ENCODE data around the gene CTXN1.
"Not testable (repeated sequence)": the region's sequence is repeated elsewhere in the genome, so short reads cannot be mapped to it uniquely, and the experiment has no call there.

CTXN1 gene

DNA sequence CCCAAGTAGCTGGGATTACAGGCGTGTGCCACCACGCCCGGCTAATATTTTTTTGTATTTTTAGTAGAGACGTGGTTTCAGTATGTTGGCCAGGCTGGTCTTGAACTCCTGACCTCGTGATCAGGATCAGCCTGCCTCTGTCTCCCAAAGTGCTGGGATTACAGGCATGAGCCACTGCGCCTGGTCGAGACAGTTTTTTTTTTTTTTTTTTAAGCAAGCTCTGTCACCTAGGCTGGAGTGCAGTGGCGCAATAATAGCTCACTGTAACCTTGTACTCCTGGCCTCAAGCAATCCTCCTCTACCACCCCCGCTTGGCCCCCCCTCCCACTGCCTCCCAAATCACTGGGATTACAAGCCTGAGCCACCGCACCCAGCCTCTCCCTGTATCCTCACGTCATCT lies 28.6 kb downstream of the CTXN1 start:
- DNase-seq = no peak

DNA sequence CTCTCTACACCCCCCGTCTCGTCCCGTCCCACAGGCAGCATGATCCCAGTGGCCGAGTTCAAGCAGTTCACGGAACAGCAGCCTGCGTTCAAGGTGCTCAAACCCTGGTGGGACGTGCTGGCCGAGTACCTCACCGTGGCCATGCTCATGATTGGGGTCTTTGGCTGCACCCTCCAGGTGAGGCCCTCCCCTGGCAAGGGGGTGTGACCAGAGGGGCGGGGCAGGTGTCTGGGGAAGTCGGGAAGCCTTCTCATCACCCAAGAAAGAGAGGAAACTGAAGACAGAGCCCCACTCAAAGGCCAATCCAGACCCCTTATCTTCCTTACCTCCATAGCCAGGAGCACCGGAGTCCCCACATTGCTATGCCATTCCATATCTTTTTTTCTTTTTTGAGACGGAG lies 30.4 kb downstream of the CTXN1 start:
- DNase-seq = no peak

DNA sequence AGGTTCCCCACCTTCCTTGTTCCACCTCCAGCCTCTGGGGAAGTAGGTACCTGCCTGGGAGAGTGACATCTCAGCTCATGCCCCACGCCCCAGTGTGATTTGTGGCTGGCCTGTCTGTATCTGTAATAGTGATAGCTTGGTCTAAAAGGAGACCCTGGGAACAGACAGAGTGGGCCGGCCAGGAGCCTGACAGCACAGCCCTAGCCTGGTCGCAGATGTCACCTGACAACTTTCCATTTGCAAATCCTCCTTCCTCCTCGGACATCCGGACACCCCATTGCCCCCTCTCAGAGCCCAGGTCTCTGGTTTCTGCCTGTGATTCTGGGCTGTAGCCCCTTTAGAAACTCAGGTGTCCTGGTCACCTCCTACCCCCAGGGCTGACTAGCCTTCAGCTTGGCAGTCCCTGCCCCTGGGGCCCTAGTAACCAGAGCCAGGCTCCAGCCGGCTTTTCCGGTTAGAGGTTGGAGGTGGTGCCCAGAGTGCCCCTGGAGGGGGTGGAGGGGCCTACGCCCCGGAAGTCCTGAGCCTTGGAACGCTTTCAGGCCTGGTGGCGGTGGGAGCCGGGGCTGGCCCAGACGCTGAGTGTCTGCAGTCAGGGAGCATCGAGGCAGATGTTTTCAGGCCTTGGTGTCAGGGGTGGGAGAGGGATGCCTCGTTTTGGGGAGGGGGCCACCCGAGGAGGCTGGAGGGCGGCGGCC lies 31.2 kb downstream of the CTXN1 start:
- no peak for DNase-seq

DNA sequence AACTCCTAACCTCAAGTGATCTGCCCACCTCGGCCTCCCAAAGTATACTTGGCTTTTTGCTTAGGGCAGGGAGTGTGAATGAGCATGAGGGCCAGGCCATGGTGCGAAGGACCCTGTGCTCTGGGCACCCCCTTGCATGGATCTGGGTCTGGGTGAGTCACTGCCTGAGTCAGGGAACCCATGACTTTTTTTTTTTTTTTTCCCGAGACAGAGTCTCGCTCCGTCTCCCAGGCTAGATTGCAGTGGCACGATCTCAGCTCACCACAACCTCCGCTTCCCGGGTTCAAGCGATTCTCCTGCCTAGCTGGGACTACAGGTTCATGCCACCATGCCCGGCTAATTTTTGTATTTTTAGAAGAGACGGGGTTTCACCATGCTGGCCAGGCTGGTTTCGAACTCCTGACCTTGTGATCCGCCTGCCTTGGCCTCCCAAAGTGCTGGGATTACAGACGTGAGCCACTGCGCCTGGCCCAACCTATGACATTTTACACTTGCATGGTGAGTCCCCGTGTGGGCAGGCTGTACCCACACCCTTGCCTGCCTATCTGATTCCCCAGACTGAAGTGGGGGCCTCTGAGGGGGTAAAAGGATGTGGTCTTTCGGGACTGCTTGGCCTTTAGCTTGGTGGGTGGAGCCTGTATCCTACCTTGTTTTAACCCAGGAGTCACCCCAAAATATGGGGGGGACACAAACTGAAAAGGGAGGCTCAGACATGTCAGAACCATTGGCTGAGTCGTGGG lies 32.4 kb downstream of the CTXN1 start:
- not testable (repeated sequence) for DNase-seq

DNA sequence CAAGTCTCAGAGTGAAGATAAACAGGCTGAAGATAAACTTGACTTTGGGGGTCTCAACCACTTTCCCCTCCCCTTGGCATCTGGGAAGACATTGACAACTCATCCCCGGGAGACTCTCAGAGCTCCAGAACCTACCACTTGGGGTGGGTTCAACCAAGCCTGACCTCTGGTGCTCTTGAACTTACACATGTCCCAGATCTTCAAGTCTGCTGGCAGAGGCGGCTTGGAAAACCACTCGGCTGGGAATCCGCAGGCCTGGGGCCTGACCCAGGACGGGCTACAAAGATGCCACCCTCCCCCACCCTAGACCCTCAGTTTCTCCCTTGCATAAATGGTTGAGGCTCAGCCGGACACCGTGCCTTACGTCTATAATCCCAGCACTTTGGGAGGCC lies 37.1 kb downstream of the CTXN1 start:
- no peak for DNase-seq

DNA sequence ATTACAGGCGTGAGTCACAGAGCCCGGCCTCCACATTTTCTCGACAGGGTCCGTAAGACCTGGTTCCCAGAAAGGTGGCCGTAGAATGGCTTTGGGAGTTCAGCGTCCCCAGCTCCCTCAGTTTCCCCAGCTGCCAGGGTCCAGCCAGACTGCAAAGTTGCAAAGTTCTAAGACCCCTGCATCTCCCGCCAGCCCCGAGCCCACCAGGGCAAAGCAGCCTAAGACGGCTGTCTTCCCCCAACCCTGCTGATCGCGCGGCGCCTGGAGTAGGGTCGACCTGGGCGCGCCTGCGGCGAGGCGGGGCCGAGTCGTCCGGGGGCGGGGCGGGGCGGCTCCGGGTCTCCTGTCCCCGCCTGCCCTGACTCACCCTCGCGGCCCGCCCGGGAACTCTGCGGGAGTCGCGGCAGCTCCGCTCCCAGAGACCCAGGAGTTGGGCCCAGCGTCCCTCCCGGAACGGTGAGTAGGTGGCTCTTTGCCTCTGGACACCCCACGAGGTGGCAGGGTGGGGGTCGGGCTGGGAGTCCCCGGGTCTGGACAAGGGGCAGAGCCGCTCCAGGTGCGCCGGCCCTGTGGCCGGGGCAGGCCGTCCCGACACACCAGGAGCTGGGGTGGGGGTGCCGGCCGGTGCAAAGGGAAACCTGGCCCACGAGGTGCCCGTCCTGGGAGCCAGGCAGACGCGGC lies 37.6 kb downstream of the CTXN1 start, which contains the start of gene LRRC8E:
Gene LRRC8E, plus strand, starts transcription at position 366 of the 681 bp plus-strand sequence. CDS start 7,094 bp downstream, outside the sequence.
- peak; percentile 40 for DNase-seq

DNA sequence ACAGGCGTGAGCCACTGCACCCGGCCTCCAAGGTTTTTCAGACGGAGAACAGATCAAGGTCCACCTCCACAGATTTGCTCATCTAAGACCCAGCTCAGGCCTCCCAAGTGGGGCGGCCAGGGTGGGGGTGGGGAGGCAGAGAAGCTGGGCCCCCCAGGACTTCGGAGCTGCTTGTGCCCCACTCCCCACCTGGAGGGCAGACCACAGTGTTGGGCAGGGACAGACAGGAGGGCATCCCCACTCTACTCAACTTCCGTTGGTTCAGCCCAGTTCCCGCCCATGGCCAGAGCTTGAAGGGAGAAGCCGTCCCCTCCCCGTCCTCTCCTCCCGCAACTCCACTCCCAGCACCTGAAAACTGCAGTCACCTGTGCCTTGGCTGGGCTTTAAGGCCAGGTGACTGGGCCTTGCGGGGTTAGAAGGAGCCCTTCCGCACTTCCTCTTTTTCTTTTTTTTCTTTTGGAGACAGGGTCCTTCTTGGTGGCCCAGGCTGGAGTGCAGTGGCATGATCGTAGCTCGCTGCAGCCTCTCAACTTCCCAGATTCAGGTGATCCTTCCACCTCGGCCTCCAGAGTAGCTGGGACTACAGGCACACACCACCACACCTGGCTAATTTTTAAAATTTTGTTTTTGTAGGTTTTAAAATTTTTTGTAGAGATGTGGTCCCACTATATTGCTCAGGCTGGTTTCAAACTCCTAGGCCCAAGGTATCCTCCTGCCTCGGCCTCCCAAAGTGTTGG lies 38.4 kb downstream of the CTXN1 start:
- DNase-seq = no peak

DNA sequence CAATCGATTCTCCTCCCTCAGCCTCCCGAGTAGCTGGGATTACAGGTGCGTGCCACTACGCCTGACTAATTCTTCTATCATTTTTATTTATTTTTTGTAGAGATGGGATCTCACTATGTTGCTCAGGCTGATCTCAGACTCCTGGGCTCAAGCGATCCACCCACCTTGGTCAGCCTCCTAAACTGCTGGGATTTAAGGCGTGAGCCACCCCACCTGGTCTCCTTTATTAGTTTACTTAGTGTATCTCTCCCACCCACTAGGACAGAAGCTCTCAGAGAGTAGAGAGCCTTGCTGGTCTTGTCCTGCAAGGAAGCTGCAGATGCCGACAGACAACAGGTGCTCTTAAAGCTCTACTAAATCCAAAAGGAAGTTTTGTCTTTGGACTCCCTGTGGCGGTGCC lies 40.1 kb downstream of the CTXN1 start:
- no peak for DNase-seq

DNA sequence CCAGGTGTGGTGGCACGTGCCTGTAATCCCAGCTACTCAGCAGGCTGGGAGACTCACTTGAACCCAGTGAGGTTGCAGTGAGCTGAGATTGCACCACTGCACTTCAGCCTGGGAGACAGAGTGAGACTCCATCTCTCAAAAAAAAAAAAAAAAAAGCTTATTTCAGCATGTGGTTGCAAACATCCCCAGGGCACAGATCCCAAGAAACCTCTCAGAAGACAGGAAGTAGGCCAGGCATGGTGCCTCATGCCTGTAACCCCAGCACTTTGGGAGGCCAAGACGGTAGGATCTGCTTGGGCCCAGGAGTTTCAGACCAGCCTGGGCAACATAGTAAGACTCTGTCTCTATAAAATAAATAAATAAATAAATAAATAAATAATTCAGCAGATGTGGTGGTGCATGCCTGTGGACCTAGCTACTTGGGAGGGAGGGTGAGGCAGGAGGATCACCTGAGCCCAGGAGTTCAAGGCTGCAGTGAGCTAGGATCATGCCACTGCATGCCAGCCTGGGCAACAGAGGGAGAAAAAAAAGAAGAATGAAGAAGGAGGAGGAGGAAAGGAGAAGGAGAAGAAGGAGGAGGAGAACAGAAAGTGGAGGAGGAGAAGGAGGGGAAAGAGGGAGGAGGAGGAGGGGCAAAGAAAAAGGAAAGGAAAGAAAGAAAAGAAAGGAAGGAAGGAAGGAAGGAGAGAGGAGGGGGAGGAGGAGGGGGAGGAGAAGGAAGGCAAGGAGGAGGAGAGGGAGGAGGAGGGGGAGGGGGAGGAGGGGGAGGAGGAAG lies 42.0 kb downstream of the CTXN1 start:
- DNase-seq = no peak

DNA sequence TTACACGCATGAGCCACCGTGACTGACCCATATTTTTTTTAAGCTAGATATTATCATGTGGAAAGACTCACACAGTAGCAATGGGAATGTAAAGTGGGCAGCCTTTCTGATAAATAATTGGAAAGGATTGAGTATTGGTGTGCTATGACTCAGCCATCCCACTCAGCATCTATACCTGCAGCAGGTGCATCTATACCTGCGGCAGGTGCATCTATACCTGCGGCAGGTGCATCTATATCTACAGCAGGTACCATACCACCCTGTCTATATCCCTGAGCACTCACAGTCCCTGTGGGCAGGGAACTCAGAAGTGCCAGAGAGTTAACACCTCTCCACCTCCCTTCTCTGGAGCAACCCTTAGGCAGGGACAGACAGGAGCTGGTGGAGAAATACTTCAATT lies 42.8 kb downstream of the CTXN1 start:
- DNase-seq = no peak

DNA sequence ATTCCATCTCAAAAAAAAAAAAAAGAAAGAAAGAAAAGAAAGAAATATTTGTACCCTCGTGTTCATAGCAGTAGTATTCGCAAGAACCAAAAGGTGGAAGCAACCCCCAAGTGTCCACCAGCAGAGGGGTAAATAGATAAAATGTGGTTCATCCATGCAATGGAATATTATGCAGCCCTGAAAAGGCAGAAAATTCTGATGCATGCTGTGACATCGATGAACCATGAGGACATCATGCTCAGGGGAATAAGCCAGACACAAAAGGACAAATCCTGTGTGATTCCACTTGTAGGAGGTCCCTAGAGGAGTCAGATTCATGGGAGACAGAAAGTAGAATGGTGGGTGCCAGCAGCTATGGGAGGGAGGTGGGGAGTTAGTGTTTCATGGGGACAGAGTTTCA lies 44.0 kb downstream of the CTXN1 start:
- DNase-seq = no peak

DNA sequence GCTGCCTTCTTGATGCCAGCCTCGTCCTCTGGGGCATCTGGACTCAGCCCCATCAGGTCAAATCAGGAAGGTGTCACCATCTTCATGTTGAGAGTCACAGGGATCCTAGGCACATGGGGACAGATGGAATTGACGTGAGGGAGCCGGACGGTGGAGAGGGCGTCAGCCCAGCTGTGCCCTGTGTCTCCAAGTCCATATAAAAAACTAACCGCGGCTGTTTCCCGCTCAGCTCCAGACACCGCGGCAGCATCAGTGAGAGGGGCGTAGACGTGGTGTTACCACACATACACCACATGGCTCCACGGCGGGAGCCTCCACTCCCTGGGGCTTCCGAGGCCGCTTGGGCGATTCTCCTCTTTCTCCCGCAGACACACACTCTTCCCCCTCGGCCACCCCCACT lies 46.1 kb downstream of the CTXN1 start:
- no peak for DNase-seq

DNA sequence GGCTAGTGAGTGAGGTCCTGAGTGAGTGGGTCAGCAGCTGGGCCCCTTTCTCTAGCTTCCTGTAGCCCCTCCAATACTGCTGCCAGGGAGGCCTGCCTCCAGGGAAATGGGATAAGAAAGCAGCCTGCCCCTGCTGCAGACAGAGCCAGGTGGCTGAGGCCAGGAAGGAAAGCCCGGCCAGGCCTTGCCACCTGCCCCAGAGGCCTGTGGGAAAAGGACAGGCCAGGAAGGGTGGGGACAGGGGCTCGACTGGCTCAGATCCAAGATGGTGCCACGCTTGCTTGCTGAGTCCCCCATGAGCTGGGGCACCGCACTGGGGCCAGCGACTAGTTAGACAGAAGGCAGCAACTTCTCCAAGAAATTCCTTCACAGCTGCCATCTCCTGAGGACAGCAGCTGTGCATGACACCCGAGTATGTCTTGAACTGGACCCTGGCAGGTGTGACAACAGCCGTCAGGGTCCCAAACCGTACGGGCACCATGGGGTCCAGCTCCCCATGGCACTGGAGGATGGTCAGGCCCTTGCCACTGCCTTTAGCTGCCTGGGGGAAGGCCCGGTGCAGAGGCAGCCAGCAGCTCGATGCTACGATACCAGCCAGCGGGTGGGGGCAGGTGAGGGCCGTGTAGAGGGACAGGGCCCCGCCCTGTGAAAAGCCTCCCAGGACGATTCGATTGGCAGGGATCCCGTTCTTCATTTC lies 46.7 kb downstream of the CTXN1 start:
- peak; percentile 43 for DNase-seq

DNA sequence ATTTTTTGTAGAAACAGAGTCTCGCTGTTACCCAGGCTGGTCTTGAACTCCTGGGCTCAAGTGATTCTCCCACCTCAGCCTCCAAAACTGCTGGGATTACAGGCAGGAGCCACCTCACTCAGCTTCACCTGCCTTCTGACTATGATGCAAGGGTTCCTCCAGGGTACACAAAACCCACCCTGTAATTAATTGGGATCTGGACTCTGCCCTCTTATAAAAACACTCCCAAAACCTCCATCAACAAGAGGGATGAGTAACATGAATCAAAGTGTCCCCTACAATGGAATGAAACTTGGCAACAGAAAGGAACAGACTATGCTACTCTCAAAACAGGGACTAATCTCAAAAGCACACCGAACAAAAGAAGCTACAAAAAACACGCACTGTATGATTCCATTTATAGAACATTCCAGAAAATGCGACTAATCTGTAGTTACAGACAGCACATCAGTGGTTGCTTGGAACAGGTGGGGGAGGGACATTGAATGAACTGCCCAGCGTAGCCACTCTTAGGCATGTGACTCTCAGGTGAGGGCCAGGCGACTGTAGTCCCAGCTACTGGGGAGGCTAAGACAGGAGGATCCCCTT lies 48.6 kb downstream of the CTXN1 start:
- DNase-seq = no peak

DNA sequence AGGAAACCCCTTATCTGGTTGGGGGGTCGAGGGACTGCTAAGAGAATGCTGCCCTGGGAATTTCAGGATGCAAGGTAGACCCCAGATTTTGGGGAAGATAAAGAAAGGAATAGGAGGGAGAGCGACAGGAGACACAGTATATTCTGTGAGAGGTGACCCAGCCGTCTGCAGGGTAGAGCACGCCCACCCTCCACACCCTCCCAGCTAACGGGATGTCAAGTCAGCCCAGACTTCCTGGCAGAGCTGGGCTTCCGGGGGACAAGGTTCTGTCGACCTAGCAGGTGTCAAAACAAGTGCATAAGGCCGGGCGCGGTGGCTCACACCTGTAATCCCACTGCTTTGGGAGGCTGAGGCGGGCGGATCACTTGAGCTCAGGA lies 51.0 kb downstream of the CTXN1 start:
- DNase-seq = peak; percentile 17

Data from femur (tissue), 1 donor.